GM18511 (cell line): ENCODE data around the gene UPK3BL1.

Experiments used
- ATAC-seq: cut with Tn5 transposase; IDR thresholded peaks from one replicate; pipeline ENCODE4 v1.9.1; 2021; ENCODE audit warnings: mild to moderate bottlenecking, moderate library complexity; ENCODE audit not compliant: unreplicated experiment

The UPK3BL1 gene

DNA sequence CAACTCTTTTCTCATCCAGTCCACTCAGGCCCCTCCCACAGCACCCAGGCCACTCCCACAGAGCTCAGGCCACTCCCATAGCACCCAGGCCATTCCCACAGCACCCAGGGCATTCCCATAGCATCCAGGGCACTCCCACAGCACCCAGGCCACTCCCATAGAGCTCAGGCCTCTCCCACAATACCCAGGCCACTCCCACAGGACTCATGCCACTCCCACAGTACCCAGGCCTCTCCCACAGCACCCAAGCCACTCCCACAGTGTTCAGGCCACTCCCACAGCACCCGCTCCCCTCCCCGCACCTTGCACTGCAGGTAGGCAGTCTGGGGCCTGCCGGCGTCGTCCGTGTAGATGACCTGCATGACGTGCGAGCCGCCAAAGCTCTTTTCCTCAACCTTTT, 52.7 kb downstream of the UPK3BL1 start:
- peak; percentile 40 for ATAC-seq
